GM12801 (cell line): Measurements from ENCODE around the gene FAM221B.

Source experiments
- CTCF ChIP-seq: IDR thresholded peaks from one replicate; pipeline ENCODE4 v1.5.1; 2011; ENCODE audit warnings: control low read depth; ENCODE audit not compliant: insufficient read length; ENCODE audit errors: extremely low read depth

The FAM221B gene

GRCh38 chr9:35814841-35815543, 13.5 kb downstream of the FAM221B start, which contains the start of gene HINT2:
Gene HINT2, minus strand, starts transcription at chr9:35815042. Its CDS starts 63 bp downstream, at chr9:35814979.
- TF ChIP-seq CTCF, result no peak

- no peak for TF ChIP-seq CTCF
These were observed 14.3 kb downstream of the FAM221B start for GRCh38 chr9:35814106-35814840.

- no peak for TF ChIP-seq CTCF
These were observed 15.0 kb downstream of the FAM221B start for GRCh38 chr9:35813434-35814105.

- no peak for TF ChIP-seq CTCF
These were observed 16.4 kb downstream of the FAM221B start, which contains the start of gene SPAG8 for GRCh38 chr9:35812025-35812602. Gene SPAG8, minus strand, starts transcription at chr9:35812262. Its CDS starts 115 bp downstream, at chr9:35812147.

- no peak for TF ChIP-seq CTCF
These were observed 17.0 kb downstream of the FAM221B start for GRCh38 chr9:35811381-35812024.

GRCh38 chr9:35810122-35810521, 18.4 kb downstream of the FAM221B start:
- no peak for TF ChIP-seq CTCF

- no peak for TF ChIP-seq CTCF
These were observed 20.1 kb downstream of the FAM221B start for GRCh38 chr9:35808433-35808832.
